ENCODE results near the gene SYNPO2L.
"Not testable (repeated sequence)": the region's sequence is repeated elsewhere in the genome, so short reads cannot be mapped to it uniquely, and the experiment has no call there.

Gene SYNPO2L, protein sequence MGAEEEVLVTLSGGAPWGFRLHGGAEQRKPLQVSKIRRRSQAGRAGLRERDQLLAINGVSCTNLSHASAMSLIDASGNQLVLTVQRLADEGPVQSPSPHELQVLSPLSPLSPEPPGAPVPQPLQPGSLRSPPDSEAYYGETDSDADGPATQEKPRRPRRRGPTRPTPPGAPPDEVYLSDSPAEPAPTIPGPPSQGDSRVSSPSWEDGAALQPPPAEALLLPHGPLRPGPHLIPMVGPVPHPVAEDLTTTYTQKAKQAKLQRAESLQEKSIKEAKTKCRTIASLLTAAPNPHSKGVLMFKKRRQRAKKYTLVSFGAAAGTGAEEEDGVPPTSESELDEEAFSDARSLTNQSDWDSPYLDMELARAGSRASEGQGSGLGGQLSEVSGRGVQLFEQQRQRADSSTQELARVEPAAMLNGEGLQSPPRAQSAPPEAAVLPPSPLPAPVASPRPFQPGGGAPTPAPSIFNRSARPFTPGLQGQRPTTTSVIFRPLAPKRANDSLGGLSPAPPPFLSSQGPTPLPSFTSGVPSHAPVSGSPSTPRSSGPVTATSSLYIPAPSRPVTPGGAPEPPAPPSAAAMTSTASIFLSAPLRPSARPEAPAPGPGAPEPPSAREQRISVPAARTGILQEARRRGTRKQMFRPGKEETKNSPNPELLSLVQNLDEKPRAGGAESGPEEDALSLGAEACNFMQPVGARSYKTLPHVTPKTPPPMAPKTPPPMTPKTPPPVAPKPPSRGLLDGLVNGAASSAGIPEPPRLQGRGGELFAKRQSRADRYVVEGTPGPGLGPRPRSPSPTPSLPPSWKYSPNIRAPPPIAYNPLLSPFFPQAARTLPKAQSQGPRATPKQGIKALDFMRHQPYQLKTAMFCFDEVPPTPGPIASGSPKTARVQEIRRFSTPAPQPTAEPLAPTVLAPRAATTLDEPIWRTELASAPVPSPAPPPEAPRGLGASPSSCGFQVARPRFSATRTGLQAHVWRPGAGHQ

DNA sequence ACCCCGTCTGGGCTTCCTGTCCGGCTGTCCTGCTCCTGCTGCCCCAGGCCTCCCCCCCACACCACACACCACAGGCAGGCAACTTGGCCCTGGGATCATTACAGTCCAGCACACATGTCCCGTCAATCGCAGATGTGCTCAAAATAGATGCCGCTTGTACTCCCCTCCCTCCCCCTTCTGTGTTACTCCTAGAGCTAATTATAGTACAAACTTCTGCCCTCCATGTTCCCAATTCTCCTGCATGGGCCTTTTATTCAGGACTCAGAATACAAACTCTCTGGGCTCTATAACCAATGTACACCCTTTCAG is at the start of gene SYNPO2L:
SYNPO2L (minus strand) TSS at position 40 of the 309 bp plus-strand sequence. CDS start 107 bp downstream, outside the sequence.
- TF ChIP-seq POLR2A (IDR thresholded peaks at IDR 0.05; ENCODE audit: low read depth, low read length), result no peak
- DNase-seq (ENCODE audit: insufficient read length, low spot score) (no peak), FAIRE-seq (no peak)

DNA sequence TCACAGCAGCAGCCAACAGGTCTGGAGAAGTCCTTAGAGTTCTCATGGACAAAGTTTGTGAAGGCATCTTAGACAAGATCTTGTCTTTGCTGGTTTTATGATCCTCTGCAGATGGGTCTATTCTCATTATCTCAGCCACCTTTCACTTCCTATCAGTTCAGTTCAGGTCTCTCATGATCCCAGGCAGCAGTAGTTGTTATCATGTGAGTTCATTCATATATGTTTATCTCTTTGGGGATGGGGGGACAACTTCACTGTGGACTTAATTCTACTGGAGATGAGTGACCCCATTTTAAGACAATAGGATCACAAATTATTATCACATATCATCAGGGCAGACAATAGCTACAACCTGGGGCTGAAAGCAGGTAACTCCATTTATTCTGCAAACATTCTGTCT is 48.1 kb upstream of the SYNPO2L start:
- FAIRE-seq; DNase-seq (ENCODE audit: insufficient read length, low spot score): not testable (repeated sequence)

DNA sequence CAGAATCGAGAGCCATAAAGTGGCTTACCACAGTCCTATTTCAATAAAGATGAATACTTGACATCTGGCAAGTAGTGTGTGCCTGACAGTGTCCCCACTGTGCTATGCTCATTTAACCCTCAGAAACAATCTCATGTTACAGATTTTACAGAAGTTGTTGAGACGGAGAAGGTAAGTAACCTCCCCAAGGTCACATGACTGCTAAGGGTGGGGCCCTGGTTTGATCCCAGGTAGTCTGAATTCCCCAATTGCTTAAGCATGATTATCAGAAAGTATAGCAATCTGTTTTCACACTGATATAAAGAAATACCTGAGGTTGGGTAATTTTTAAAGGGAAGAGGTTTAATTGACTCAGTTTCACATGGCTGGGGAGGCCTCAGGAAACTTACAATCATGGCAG is 43.0 kb upstream of the SYNPO2L start:
- not testable (repeated sequence) for DNase-seq (ENCODE audit: insufficient read length, low spot score); FAIRE-seq

DNA sequence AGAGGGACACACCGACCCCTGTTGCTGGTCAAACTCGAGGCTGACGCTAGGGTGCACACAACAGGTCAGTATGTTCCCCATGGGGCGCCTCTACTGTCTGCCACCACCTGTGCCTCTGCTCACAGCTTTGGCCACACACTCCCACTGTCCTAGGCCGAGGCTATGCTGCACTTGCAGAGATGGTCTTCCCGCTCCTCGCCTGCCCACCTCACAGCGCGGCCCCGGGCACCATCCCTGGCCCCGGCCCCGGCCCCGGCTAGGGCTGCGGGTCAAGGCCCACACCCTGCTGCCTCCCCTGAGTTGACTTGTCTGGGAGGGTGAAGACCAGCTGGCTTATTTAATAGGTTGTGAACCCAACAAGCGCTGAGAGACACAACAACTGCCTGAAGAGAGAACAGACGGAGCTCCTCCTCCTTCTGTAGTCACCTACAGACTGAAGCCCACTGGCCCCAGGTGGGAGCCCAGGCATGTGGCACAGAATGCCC is 41.9 kb upstream of the SYNPO2L start, which contains the start of gene AGAP5:
AGAP5 (minus strand) TSS at position 435 of the 485 bp plus-strand sequence; CDS start at position 81, 354 bp downstream.
- FAIRE-seq; DNase-seq (ENCODE audit: insufficient read length, low spot score): not testable (repeated sequence)

DNA sequence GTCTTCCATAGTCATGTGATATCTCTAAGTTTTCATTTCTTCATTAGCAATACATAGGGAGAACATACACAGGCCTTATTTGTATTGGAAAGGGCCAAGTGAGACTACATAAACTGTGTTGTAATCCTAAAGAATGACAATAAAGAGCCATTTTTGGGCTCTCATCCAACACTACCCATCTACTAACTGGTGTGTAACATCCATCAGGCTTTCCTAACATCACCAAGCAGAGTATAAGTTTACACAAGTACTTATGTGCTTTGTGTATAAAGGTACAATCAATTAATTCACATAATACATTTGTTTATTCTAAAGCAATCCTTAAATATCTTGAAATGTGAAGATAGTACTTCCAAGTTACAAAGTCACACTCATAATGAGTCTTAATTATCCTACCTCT is 39.5 kb upstream of the SYNPO2L start:
- DNase-seq (ENCODE audit: insufficient read length, low spot score); FAIRE-seq: not testable (repeated sequence)

DNA sequence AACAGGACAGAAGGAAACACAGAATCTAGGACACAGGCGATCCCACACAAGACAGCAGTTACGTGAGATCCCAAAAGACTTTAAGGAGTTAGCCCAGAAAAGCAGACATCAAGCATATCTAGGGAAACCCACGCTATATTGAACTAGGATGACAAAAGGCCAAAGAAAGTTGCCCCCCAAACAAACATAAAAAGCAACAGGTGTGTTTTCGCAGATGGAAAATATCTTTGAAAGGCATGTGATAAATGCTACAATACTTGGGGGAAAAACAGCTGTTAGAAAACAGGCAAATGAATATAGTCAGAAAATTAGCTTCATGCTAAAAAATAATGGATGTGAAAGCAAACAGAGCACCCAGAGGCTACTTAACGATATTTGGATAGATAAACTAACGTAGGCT is 34.9 kb upstream of the SYNPO2L start:
- FAIRE-seq; DNase-seq (ENCODE audit: insufficient read length, low spot score): not testable (repeated sequence)

DNA sequence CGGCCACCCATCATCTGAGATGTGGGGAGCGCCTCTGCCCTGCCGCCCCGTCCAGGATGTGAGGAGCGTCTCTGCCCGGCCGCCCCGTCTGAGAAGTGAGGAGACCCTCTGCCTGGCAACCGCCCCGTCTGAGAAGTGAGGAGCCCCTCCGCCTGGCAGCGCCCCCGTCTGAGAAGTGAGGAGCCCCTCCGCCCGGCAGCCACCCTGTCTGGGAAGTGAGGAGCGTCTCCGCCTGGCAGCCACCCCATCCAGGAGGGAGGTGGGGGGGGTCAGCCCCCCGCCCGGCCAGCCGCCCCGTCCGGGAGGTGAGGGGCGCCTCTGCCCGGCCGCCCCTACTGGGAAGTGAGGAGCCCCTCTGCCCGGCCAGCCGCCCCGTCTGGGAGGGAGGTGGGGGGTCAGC is 33.8 kb upstream of the SYNPO2L start:
- DNase-seq (ENCODE audit: insufficient read length, low spot score); FAIRE-seq: not testable (repeated sequence)

DNA sequence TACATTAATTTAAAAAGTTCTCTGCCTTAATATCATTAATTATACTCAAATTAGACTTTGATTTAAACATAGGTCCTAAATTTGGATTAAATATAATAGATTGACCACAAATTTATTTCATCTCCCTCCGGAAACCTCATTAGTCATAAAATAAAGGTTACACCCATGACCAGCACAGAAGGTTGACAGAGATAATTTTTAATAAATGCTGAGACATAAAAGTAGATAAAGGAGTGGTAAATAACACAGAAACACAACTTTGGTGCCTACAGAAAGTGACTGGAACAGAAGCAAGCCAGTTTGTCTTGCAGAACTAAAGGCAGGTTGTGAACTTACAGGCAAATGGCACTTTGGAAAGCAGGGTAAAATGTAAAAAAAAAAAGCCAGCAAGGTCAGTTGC is 31.8 kb upstream of the SYNPO2L start:
- not testable (repeated sequence) for DNase-seq (ENCODE audit: insufficient read length, low spot score); FAIRE-seq

DNA sequence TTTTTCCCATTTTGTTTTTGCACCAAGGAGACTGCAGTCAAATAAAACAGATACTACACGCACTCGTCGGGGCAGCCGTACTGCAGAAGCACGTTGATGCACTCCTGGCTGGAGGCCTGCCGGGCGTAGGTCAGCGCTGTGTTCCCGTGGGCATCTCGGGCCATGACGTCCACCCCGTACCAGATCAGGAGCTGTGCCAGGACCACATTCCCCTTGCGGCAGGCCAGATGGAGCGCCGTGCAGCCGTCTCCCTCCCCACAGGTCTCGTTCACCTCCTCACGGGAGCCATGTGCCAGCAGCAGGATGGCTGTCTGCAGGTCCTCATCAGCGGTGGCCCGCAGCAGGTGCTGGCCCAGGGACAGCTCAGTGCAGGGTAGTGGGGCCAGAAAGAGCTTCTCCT is 18.7 kb upstream of the SYNPO2L start:
- FAIRE-seq; DNase-seq (ENCODE audit: insufficient read length, low spot score): not testable (repeated sequence)

DNA sequence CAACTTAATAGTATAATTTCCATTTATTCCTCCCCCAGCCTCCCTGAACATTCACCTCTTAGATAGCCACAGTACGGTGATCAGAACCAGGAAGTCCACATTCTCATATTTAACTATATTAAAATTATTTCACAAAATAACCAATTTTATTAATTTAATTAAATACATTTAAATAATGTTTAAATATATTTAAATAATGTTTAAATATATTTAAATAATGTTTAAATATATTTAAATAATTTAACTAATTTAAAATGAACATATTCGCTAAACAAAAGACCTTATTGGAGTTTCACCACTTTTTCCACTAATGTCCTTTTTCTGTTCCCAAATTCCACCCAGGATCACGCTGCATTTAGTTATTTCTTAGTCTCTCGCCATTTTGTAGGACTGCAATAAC is 12.5 kb upstream of the SYNPO2L start:
- not testable (repeated sequence) for DNase-seq (ENCODE audit: insufficient read length, low spot score); FAIRE-seq

DNA sequence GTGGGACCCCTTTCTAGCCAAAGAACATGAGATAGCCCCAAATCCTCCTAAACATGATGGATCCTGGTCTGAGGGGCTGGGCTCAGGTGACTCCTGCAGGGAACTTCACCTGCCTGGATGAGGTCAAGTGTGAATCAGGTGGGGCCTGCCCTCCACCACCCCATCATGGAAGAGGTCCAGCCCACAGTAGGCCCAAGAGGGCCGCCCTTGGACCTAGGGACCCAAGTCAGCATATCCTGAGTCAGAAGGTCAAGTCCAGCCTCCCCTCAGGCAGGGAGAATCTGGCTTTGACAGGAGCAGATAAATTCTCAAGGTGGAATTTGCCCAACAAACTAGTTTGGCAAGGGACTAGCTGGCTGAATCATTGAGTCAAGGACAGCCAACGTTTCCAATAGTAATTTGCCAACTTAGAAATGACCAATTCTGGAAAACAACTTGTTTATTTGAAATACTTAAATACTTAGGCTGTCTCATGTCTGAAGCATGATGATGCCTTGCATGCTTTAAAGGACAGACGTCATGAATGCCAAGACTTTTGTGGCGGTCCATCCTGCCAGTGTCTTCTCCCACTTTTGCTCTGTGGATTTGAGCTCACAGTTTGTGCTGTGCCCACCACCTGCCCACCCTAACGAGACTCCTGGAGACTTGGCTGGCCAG is 10.5 kb upstream of the SYNPO2L start:
- not testable (repeated sequence) for DNase-seq (ENCODE audit: insufficient read length, low spot score)

DNA sequence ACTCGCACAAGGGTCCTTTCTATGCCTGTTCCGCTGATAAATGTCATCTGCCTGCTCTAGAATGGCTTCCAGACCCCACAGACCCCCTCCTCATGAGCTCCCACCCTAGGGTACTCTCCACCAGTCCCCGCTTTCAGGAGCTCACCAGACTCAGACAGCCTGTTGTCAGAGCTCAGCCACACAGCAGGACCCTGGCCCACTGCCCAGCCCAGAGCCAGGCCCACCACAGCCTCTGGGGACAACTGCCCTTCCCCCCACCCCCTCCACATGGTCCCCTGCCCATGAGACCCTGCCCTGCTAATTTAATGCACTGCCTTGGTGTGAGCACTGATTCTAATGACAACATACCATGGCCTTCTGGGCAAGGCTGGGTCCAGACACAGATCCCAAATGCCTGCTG is 9.8 kb upstream of the SYNPO2L start:
- not testable (repeated sequence) for DNase-seq (ENCODE audit: insufficient read length, low spot score); FAIRE-seq

More for the DNA sequence above, 10.5 kb upstream of the SYNPO2L start:
- not testable (repeated sequence) for FAIRE-seq

DNA sequence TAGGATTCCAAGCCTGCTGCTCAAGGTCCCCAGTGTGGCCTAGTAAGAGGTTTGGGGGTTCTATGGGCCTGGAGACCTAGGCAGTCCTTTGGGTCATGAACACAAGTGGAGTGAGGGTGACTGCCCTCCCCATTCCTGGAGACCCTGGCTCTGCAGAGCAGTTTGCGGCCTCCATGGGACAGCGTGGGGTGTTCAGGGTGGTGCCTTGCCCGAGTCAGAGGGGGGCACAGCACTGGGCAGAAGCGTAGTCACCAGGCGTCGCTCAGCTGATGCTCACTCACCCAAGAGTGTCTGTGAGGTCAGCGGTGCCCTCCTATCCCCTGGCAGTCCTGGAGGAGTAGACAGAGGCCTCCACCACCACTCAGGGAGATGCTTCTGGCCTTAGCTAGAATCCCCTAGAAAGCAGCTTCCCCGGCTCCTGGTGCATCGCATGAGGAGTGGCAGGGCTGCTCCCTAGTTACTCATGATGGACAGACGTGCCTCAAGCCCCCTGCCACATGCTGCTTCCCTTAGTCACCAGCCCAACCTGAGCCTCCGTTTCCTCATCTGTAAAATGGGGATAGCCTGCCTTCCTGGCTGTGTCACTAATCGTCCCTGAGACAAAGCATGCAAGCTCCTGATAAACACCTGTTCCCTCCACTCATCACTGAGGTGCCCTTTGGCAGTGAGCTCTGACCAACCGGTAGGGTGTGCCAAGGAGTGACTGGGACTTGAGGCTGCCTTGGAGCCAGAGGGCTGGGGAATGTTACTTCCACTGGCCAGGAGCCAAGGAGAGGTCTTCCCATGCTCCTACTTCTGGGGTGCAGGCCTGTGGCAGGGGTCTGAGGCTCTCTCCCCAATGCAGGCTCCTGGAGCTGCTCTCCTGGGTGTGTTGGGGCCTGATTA is 8.6 kb upstream of the SYNPO2L start:
- not testable (repeated sequence) for FAIRE-seq

DNA sequence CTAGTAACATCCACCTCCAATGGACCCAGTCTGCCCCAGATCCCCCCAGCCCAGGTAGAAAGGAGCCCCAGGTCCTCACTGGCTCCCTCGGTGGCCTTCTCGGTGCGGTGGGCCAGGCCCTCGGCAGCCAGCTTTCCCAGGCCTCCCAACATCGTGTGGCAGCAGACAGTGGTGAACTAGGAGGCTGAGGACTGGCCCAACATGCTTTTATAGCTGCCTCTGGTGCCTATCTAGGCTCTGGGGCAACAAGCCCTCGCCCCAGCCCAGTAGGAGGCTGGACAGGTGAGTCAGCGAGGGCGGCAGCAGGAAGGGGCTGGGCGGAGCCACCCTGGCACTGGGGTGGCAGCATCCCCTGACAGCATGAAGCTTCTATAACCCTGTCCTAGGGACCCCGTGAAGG is 7.8 kb upstream of the SYNPO2L start:
- FAIRE-seq, result not testable (repeated sequence)

More for the DNA sequence above, 8.6 kb upstream of the SYNPO2L start:
- DNase-seq (ENCODE audit: insufficient read length, low spot score), result not testable (repeated sequence)

DNA sequence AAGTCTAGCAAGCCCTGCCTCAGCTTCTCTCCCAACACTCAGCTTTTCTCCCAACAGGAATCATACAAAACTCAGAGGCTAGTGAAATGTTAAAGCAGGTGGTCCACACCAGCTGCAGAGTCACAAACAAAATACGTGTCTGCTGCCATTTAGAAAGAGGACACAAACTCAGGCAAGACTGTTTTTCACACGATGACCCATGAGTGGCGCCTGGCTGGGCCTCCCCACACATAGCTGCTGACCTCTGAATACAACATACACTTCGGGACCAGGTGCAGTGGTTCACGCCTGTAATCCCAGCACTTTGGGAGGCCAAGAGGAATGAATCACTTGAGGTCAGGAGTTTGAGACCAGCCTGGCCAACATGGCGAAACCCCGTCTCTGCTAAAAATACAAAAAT is 6.9 kb upstream of the SYNPO2L start:
- DNase-seq (ENCODE audit: insufficient read length, low spot score); FAIRE-seq: not testable (repeated sequence)

More for the DNA sequence above, 7.8 kb upstream of the SYNPO2L start:
- not testable (repeated sequence) for DNase-seq (ENCODE audit: insufficient read length, low spot score)

Measured in H54 (cell line).